ENCODE results near the gene NIT2. TPM values are rescaled to one million over a fixed set of nuclear protein-coding genes. Genes with fewer than 3 reads are reported as not detected.
"Not testable (repeated sequence)": the region's sequence is repeated elsewhere in the genome, so short reads cannot be mapped to it uniquely, and the experiment has no call there.

Gene NIT2
- polyA plus RNA-seq, 3 donors = 15.1 to 30.5 (median 24.6) TPM

DNA sequence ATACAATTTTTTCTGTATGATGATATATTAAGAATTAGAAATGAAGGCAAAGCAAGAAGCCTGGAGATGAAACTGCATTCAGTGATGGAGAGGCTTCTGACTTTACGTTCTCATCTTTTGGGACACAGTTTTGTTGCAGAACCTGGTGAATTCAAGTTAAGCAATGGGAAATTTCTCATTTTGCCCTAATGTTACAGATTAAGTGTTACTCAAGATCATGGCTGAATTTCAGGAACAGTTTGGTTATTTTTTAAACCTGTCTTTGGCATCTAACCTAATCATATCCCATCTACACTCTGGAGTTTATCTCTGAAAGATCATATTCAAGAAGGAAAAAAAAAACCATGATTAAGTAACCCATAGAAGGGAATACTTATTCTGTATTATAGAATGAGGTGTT lies 6.0 kb downstream of the NIT2 start:
- Mint-ChIP-seq H3K27ac (no peak overlapping the region), H3K9me3 (peaks cover 0 to 2% (median 0%) of the 10 kb centered on the region in 7 donors), H3K36me3 (peaks cover 37 to 59% of the 10 kb centered on the region in 2 donors), H3K27me3 (ENCODE audit: low read depth in 3 of 3) (no peaks in the 10 kb centered on the region), H3K4me3 (no peak overlapping the region), H3K4me1 (peaks cover 5% of the 10 kb centered on the region)
- TF ChIP-seq, protein P1, sequence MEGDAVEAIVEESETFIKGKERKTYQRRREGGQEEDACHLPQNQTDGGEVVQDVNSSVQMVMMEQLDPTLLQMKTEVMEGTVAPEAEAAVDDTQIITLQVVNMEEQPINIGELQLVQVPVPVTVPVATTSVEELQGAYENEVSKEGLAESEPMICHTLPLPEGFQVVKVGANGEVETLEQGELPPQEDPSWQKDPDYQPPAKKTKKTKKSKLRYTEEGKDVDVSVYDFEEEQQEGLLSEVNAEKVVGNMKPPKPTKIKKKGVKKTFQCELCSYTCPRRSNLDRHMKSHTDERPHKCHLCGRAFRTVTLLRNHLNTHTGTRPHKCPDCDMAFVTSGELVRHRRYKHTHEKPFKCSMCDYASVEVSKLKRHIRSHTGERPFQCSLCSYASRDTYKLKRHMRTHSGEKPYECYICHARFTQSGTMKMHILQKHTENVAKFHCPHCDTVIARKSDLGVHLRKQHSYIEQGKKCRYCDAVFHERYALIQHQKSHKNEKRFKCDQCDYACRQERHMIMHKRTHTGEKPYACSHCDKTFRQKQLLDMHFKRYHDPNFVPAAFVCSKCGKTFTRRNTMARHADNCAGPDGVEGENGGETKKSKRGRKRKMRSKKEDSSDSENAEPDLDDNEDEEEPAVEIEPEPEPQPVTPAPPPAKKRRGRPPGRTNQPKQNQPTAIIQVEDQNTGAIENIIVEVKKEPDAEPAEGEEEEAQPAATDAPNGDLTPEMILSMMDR (IDR thresholded peaks at IDR 0.05) = no peak
- Histone ChIP-seq H3K27ac (ENCODE audit: low read depth in 1 of 2, low read length in 2 of 2) (no peak overlapping the region), H3K4me3 (replicated peaks in 1 of 3; ENCODE audit: low read depth in 2 of 3, low read length in 3 of 3) (no peak overlapping the region), H3K27me3 (ENCODE audit: control insufficient read depth in 2 of 2, insufficient read depth in 2 of 2, low read length in 2 of 2) (no peaks in the 10 kb centered on the region), H2AFZ (ENCODE audit: insufficient read depth, low read depth, low read length, poor library complexity, severe bottlenecking) (no peak overlapping the region), H4K20me1 (ENCODE audit: insufficient read depth, low read length) (no peaks in the 10 kb centered on the region), H3K79me2 (ENCODE audit: insufficient read depth, low read length) (no peaks in the 10 kb centered on the region), H3K9ac (ENCODE audit: insufficient read depth, low read length, poor library complexity, severe bottlenecking) (no peak overlapping the region), H3K9me3 (replicated peaks in 1 of 2; ENCODE audit: control insufficient read depth in 1 of 2, insufficient read depth in 1 of 2, low read length in 2 of 2) (no peaks in the 10 kb centered on the region), H3K4me2 (replicated peaks; ENCODE audit: extremely low read depth, low read length, poor library complexity, severe bottlenecking) (no peak overlapping the region), H3K36me3 (replicated peaks in 1 of 2; ENCODE audit: control insufficient read depth in 1 of 2, insufficient read depth in 2 of 2, low read length in 2 of 2) (peaks cover 28 to 65% of the 10 kb centered on the region in 2 donors), H3K4me1 (ENCODE audit: control insufficient read depth in 1 of 2, insufficient read depth in 2 of 2, low read length in 2 of 2) (peaks cover 2 to 3% of the 10 kb centered on the region in 2 donors)
- no peak for DNase-seq
- WGBS (ENCODE audit: insufficient coverage) = no CpG with 5 or more reads among the region's 1 CpG
- intact Hi-C loops (cut with micrococcal nuclease) = no loop called here

DNA sequence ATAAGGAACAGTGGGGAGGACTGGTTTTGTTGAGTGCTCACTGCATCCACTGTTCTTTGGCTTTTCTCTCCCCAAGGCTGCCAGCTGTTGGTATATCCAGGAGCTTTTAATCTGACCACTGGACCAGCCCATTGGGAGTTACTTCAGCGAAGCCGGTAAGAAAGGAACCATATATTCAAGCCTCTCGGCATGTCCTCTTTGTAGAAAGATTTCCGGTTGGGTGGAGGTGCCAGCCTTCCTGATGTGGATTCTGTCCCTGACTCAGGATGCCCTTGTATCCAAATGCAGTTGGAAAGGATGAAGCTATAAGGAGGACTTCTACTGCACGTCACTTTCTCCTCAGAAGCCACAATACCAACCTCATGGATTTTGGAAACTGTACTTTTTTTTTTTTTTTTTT lies 14.2 kb downstream of the NIT2 start:
- Histone ChIP-seq H3K4me2 (replicated peaks; ENCODE audit: extremely low read depth, low read length, poor library complexity, severe bottlenecking) (no peak overlapping the region), H3K9me3 (replicated peaks in 1 of 2; ENCODE audit: control insufficient read depth in 1 of 2, insufficient read depth in 1 of 2, low read length in 2 of 2) (no peaks in the 10 kb centered on the region), H3K9ac (ENCODE audit: insufficient read depth, low read length, poor library complexity, severe bottlenecking) (no peak overlapping the region), H3K27ac (ENCODE audit: low read depth in 1 of 2, low read length in 2 of 2) (no peak overlapping the region), H3K27me3 (ENCODE audit: control insufficient read depth in 2 of 2, insufficient read depth in 2 of 2, low read length in 2 of 2) (no peaks in the 10 kb centered on the region), H4K20me1 (ENCODE audit: insufficient read depth, low read length) (no peaks in the 10 kb centered on the region), H3K79me2 (ENCODE audit: insufficient read depth, low read length) (no peaks in the 10 kb centered on the region), H2AFZ (ENCODE audit: insufficient read depth, low read depth, low read length, poor library complexity, severe bottlenecking) (no peak overlapping the region), H3K36me3 (replicated peaks in 1 of 2; ENCODE audit: control insufficient read depth in 1 of 2, insufficient read depth in 2 of 2, low read length in 2 of 2) (peaks cover 46 to 83% of the 10 kb centered on the region in 2 donors), H3K4me3 (replicated peaks in 1 of 3; ENCODE audit: low read depth in 2 of 3, low read length in 3 of 3) (no peak overlapping the region), H3K4me1 (ENCODE audit: control insufficient read depth in 1 of 2, insufficient read depth in 2 of 2, low read length in 2 of 2) (no peaks in the 10 kb centered on the region)
- Mint-ChIP-seq H3K4me3 (no peak overlapping the region), H3K27ac (peak overlapping the region in 1 of 7 donors; percentile 11), H3K27me3 (ENCODE audit: low read depth in 3 of 3) (peaks cover 0 to 1% (median 0%) of the 10 kb centered on the region in 3 donors), H3K9me3 (peaks cover 0 to 4% (median 0%) of the 10 kb centered on the region in 7 donors), H3K4me1 (no peaks in the 10 kb centered on the region), H3K36me3 (peaks cover 72 to 79% of the 10 kb centered on the region in 2 donors)
- no peak for DNase-seq
- WGBS (ENCODE audit: insufficient coverage) = 89% methylated on average over 4 of the region's 5 CpGs
- intact Hi-C loops (cut with micrococcal nuclease) = no loop called here
- TF ChIP-seq, protein P1 (IDR thresholded peaks at IDR 0.05) = no peak

DNA sequence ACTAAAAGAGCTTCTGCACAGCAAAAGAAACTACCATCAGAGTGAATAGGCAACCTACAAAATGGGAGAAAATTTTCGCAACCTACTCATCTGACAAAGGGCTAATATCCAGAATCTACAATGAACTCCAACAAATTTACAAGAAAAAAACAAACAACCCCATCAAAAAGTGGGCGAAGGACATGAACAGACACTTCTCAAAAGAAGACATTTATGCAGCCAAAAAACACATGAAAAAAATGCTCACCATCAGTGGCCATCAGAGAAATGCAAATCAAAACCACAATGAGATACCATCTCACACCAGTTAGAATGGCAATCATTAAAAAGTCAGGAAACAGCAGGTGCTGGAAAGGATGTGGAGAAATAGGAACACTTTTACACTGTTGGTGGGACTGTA lies 17.2 kb downstream of the NIT2 start:
- H3K27me3 Mint-ChIP-seq (ENCODE audit: low read depth in 3 of 3); H3K9ac ChIP-seq (ENCODE audit: insufficient read depth, low read length, poor library complexity, severe bottlenecking); H3K4me3 ChIP-seq (replicated peaks in 1 of 3; ENCODE audit: low read depth in 2 of 3, low read length in 3 of 3); H2AFZ ChIP-seq (ENCODE audit: insufficient read depth, low read depth, low read length, poor library complexity, severe bottlenecking); H3K4me3 Mint-ChIP-seq; H3K4me2 ChIP-seq (replicated peaks; ENCODE audit: extremely low read depth, low read length, poor library complexity, severe bottlenecking); H3K9me3 ChIP-seq (replicated peaks in 1 of 2; ENCODE audit: control insufficient read depth in 1 of 2, insufficient read depth in 1 of 2, low read length in 2 of 2); H3K9me3 Mint-ChIP-seq; DNase-seq; H3K27ac Mint-ChIP-seq; H3K4me1 Mint-ChIP-seq; H3K4me1 ChIP-seq (ENCODE audit: control insufficient read depth in 1 of 2, insufficient read depth in 2 of 2, low read length in 2 of 2); H3K27ac ChIP-seq (ENCODE audit: low read depth in 1 of 2, low read length in 2 of 2); H4K20me1 ChIP-seq (ENCODE audit: insufficient read depth, low read length); H3K79me2 ChIP-seq (ENCODE audit: insufficient read depth, low read length); H3K27me3 ChIP-seq (ENCODE audit: control insufficient read depth in 2 of 2, insufficient read depth in 2 of 2, low read length in 2 of 2); intact Hi-C loops (cut with micrococcal nuclease): not testable (repeated sequence)
- peaks cover 66 to 78% of the 10 kb centered on the region in 2 donors for H3K36me3 Mint-ChIP-seq
- no CpG with 5 or more reads among the region's 2 CpGs for WGBS (ENCODE audit: insufficient coverage)
- peaks cover 55 to 80% of the 10 kb centered on the region in 2 donors for H3K36me3 ChIP-seq (replicated peaks in 1 of 2; ENCODE audit: control insufficient read depth in 1 of 2, insufficient read depth in 2 of 2, low read length in 2 of 2)
